Osteocyte (in vitro differentiated cells): ENCODE measurements around the gene HRH2. TPM values are rescaled to one million over a fixed set of nuclear protein-coding genes. Genes with fewer than 3 reads are reported as not detected.
"Not testable (repeated sequence)": the region's sequence is repeated elsewhere in the genome, so short reads cannot be mapped to it uniquely, and the experiment has no call there.

Experiments used
- DNase-seq: peaks from one replicate; pipeline ENCODE4 v3.0.0; 2021; ENCODE audit warnings: mixed read lengths; ENCODE audit not compliant: unreplicated experiment; ENCODE audit errors: extremely low spot score
- H3K27ac Mint-ChIP-seq: one replicate; pipeline ENCODE4 v1.8.0; 2021; ENCODE audit warnings: mild to moderate bottlenecking, mixed read lengths; ENCODE audit not compliant: unreplicated experiment
- H3K27me3 Mint-ChIP-seq: one replicate; pipeline ENCODE4 v1.8.0; 2021; ENCODE audit warnings: mixed read lengths; ENCODE audit not compliant: unreplicated experiment
- H3K36me3 Mint-ChIP-seq: one replicate; pipeline ENCODE4 v1.8.0; 2021; ENCODE audit warnings: mixed read lengths; ENCODE audit not compliant: unreplicated experiment
- H3K4me1 Mint-ChIP-seq: one replicate; pipeline ENCODE4 v1.8.0; 2021; ENCODE audit warnings: mixed read lengths; ENCODE audit not compliant: unreplicated experiment
- H3K4me3 Mint-ChIP-seq: one replicate; pipeline ENCODE4 v1.8.0; 2021; ENCODE audit warnings: mild to moderate bottlenecking, moderate library complexity, mixed read lengths; ENCODE audit not compliant: unreplicated experiment
- H3K9me3 Mint-ChIP-seq: one replicate; pipeline ENCODE4 v1.8.0; 2021; ENCODE audit warnings: mixed read lengths; ENCODE audit not compliant: unreplicated experiment
- total RNA-seq: library from RNA; stranded (reverse); gene quantifications from 2 replicates; pipeline ENCODE4 v1.2.1, GENCODE V29; 2021
- TF ChIP-seq, protein P1 (sequence below): fragments of 200-600 bp; sonication (generic); IDR thresholded peaks from 2 replicates; pipeline ENCODE4 v1.5.0; 2021; ENCODE audit warnings: antibody characterized with exemption, mild to moderate bottlenecking, moderate library complexity

HRH2 gene
- total RNA-seq, 1 donor from 2014 or later = not detected

DNA sequence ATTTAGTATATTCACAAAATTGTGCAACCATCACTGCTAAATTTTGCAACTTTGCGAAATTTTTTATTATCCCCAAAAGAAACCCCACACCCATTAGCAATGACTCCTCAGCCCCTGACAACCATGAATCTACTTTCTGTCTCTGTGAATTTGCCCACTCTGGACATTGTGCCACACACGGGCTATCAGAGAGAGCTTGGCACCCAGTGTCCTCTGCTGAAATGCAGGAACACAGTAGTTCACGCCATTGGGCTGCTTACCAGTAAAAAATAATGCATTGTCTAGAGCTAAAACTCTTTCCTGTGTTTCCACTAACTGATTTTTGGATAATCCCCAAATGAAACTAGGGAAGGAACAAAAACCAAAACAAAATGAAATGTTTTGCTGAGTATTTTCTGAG, 60.0 kb downstream of the HRH2 start:
- Mint-ChIP-seq H3K9me3 (peaks cover 18% of the 10 kb centered on the region), H3K4me1 (no peaks in the 10 kb centered on the region), H3K27me3 (no peaks in the 10 kb centered on the region), H3K27ac (no peak overlapping the region), H3K36me3 (no peaks in the 10 kb centered on the region), H3K4me3 (no peak overlapping the region)
- TF ChIP-seq, protein P1, sequence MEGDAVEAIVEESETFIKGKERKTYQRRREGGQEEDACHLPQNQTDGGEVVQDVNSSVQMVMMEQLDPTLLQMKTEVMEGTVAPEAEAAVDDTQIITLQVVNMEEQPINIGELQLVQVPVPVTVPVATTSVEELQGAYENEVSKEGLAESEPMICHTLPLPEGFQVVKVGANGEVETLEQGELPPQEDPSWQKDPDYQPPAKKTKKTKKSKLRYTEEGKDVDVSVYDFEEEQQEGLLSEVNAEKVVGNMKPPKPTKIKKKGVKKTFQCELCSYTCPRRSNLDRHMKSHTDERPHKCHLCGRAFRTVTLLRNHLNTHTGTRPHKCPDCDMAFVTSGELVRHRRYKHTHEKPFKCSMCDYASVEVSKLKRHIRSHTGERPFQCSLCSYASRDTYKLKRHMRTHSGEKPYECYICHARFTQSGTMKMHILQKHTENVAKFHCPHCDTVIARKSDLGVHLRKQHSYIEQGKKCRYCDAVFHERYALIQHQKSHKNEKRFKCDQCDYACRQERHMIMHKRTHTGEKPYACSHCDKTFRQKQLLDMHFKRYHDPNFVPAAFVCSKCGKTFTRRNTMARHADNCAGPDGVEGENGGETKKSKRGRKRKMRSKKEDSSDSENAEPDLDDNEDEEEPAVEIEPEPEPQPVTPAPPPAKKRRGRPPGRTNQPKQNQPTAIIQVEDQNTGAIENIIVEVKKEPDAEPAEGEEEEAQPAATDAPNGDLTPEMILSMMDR = no peak
- DNase-seq = no peak

DNA sequence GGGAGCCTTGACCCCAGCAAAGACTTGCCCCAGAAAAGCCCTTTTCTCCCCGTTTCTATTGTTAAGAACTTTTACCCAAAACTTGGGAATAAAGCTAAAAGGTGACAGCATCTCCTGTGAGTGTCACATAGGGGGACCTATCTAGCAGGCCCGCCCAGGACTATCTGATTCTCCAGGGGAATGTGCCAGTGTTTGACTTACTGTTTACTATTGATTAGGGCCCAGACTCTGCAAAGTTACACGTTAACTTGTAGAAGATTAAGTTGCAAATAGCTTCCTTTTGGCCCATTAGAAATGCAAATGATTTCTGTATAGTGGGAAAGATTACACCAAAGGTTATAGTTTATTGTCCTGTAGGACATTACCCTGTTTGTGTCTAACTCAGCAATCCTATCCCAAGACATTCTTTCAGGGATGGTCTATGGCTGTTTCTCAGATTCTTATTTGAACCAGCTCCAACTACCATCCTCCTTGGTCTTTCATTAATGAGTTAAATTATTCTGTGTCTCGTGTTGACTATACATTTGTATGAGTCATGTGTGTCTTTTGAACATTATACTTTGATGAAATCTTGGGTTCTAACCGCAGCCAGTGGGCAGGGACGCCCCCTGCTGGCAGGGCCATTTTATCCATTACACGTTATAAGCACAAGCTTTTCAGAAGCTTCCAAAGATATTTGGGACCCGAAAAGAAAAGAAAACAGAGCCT, 60.7 kb downstream of the HRH2 start:
- H3K4me1 Mint-ChIP-seq = no peaks in the 10 kb centered on the region
- H3K4me3 Mint-ChIP-seq = no peak overlapping the region
- no peak for DNase-seq
- no peaks in the 10 kb centered on the region for H3K27me3 Mint-ChIP-seq
- H3K9me3 Mint-ChIP-seq = peaks cover 18% of the 10 kb centered on the region
- no peaks in the 10 kb centered on the region for H3K36me3 Mint-ChIP-seq
- TF ChIP-seq, protein P1 = peak; percentile 34
- no peak overlapping the region for H3K27ac Mint-ChIP-seq

DNA sequence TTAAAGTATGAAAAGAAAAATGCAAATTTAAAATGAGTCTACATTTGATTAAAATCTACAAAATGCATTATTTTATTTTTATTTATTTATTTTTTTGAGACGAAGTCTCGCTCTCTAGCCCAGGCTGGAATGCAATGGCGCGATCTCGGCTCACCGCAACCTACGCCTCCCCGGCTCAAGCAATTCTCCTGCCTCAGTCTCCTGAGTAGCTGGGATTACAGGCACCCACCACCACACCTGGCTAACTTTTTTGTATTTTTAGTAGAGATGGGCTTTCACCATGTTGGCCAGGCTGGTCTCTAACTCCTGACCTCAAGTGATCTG, 61.2 kb downstream of the HRH2 start:
- H3K4me3 Mint-ChIP-seq, H3K4me1 Mint-ChIP-seq, H3K27ac Mint-ChIP-seq, H3K27me3 Mint-ChIP-seq, H3K36me3 Mint-ChIP-seq, DNase-seq: not testable (repeated sequence)
- peaks cover 18% of the 10 kb centered on the region for H3K9me3 Mint-ChIP-seq

DNA sequence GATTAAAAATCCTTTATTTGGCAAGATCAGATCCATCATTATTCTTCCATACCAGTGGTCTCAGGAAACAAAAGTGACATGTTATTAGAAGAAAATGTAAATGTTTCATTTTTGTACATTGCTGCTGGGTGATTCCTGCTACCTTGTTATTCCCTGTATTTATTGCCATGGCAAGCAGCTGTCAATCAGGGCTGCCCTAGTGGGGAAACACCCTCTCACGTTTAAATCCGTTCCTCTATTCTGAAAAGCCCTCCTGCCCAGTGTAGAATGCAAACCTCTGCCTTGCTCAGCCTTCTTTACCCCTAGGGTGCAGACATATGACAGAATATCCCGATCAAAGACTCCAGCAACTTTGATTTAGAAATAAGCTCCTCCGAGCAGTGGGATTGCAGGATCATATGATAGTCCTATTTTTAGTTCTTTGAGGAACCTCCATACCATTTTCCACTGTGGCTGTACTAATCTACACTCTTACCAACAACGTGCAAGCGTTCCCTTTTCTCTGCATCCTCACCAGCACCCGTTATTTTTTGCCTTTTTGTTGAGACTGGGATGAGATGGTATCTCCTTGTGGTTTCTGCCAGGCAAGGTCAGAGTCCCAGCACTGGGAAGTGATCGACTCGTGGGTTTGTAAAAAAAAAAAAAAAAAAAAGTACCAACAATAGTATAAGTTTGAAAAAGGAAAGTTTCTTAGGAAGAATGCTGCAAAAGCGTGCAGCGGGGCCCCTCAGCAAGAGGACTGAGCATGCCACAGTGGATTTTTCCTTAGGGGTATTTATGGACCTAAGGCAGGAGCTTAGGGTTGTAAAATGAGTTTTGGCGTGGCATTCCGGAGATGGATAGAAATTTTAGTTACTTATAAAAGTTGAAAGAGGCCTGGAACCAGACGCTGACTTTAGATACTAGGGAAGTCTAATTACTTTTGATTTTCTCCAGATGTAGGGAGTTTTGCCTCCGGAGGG, 66.7 kb downstream of the HRH2 start:
- Mint-ChIP-seq H3K27ac (no peak overlapping the region), H3K9me3 (no peaks in the 10 kb centered on the region), H3K27me3 (no peaks in the 10 kb centered on the region), H3K36me3 (no peaks in the 10 kb centered on the region), H3K4me1 (peaks cover under 1% of the 10 kb centered on the region), H3K4me3 (no peak overlapping the region)
- no peak for DNase-seq
- TF ChIP-seq, protein P1 = no peak

DNA sequence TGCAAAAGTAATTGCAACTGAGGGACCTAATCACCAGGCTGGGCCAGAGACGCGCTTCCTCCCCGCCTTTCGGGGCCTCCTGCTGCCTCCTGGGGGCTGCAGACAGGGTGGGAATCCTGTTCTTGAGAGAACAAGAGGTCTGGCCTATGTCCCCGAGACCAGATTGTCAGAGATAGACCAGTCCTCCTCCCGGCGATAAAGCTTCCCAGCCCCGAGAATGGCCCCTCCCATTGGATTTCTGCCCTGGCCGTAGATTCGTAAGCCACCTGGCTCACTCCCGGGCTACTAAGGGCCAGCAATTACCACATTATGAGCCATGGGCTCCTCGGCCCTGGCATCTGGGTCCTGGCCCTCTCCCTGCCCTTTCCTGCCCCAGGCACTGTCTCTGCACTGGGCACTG, 70.4 kb downstream of the HRH2 start:
- Mint-ChIP-seq H3K4me3 (no peak overlapping the region), H3K4me1 (peaks cover 3% of the 10 kb centered on the region), H3K36me3 (no peaks in the 10 kb centered on the region), H3K27ac (no peak overlapping the region), H3K27me3 (no peaks in the 10 kb centered on the region), H3K9me3 (no peaks in the 10 kb centered on the region)
- TF ChIP-seq, protein P1 = no peak
- DNase-seq = no peak
